ENCODE data around the gene FAM180A.

DNA sequence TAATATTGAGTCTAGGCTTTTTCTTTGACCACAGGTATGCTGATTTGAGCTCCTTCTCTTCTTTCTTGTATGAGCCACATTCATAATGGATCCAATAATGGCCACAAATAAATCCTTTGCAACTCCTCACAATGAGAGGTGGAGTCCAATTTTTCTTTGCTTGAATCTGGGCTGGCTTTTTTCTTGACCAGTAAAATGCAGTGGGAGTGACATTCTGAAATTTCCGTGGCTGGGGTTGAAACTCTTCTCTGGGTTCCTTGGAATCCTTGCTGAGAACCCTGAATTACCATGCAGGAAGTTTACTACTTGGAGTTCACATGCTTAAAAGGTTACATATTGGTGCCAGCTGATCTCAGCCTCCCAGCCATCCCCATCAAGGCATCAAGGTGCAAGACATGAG lies 22.4 kb upstream of the FAM180A start:
- no peak for TF ChIP-seq POLR2A (IDR thresholded peaks at IDR 0.05)
- TF ChIP-seq, protein P1, sequence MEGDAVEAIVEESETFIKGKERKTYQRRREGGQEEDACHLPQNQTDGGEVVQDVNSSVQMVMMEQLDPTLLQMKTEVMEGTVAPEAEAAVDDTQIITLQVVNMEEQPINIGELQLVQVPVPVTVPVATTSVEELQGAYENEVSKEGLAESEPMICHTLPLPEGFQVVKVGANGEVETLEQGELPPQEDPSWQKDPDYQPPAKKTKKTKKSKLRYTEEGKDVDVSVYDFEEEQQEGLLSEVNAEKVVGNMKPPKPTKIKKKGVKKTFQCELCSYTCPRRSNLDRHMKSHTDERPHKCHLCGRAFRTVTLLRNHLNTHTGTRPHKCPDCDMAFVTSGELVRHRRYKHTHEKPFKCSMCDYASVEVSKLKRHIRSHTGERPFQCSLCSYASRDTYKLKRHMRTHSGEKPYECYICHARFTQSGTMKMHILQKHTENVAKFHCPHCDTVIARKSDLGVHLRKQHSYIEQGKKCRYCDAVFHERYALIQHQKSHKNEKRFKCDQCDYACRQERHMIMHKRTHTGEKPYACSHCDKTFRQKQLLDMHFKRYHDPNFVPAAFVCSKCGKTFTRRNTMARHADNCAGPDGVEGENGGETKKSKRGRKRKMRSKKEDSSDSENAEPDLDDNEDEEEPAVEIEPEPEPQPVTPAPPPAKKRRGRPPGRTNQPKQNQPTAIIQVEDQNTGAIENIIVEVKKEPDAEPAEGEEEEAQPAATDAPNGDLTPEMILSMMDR (IDR thresholded peaks at IDR 0.05), result no peak
